AG04449 (cell line): ENCODE measurements around the gene OSR1.
"Not testable (repeated sequence)": the region's sequence is repeated elsewhere in the genome, so short reads cannot be mapped to it uniquely, and the experiment has no call there.

ENCODE experiments used
- CTCF ChIA-PET: fragments of 350-600 bp; formaldehyde crosslinking; extraction: SDS; loops from one replicate; lab custom pipeline; 2021; ENCODE audit warnings: antibody characterized with exemption; lab: Yijun Ruan, JAX
- POLR2A ChIA-PET: fragments of 400-600, 350-600 bp; formaldehyde crosslinking; extraction: SDS; loops from one replicate; lab custom pipeline; 2020; ENCODE audit warnings: antibody characterized with exemption, inconsistent platforms; lab: Yijun Ruan, JAX
- DNase-seq: peaks from one replicate; pipeline ENCODE4 v3.0.0-alpha.2; 2010; ENCODE audit warnings: low read depth, low spot score
- H3K4me3 ChIP-seq: 2 replicates; pipeline ENCODE4 v1.5.1; 2011; ENCODE audit warnings: low read depth, mild to moderate bottlenecking, control low read depth, low read length
- CTCF ChIP-seq: IDR thresholded peaks from one replicate; pipeline ENCODE4 v1.5.1; 2011; ENCODE audit warnings: mild to moderate bottlenecking, moderate library complexity, low read length, control low read depth, inconsistent platforms; ENCODE audit not compliant: insufficient read depth; ENCODE audit errors: missing control alignments

The OSR1 gene

DNA sequence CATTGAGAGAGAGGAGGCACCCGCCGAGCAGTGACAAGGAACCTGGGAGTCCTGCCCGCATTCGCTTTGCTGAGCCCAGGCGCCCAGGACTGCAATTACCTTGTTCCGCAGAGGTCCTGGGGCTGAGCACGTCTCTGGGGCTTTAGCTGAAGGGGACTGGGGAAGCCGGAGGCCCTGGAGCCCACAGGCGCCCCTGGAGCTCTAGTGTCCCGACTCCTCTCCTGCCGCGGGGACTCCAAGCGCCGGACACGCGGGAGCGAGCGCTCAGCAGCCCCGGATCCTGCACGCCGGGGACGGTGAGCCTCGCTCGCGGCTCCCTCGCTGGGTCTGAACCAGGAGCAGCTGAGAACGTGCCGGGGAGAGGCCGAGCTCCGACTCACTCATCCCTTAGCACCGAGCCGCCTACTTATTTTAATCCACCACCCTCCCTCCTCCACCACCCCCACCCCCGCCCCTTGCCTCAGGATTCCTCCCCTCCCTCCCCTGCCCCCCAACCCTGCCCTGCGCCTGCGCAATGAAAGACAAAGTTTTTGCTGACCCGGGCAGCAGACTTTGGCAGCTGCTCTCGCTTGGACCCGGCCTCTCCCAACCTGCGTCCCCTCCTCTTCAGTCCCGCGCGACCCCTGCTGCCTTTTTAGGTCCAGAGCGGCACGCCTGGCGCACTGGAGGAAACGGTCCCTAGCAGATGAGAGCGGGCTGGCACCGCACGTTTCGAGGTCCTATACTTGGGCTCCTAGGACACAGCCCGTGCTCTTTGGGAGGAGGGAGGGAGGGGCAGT lies at the start of gene OSR1:
Gene OSR1 (minus strand): TSS at position 382 of the 779 bp plus-strand sequence. CDS start 4,818 bp downstream, outside the sequence.
- no peak for DNase-seq
- H3K4me3 ChIP-seq = peak within 1 kb of the TSS; percentile 77
- no peak for TF ChIP-seq CTCF
- POLR2A ChIA-PET = interaction anchor here (0.6 to 2.8 kb wide), 15 partner anchors 10 to 922 kb away, joined by 3 to 20 read pairs (median 3); partner anchors contain the start of gene RDH14
- CTCF ChIA-PET = interaction anchor here (0.8 to 5.2 kb wide), 8 partner anchors 11 to 973 kb away, joined by 3 to 35 read pairs (median 4); no protein-coding TSS in a partner anchor

DNA sequence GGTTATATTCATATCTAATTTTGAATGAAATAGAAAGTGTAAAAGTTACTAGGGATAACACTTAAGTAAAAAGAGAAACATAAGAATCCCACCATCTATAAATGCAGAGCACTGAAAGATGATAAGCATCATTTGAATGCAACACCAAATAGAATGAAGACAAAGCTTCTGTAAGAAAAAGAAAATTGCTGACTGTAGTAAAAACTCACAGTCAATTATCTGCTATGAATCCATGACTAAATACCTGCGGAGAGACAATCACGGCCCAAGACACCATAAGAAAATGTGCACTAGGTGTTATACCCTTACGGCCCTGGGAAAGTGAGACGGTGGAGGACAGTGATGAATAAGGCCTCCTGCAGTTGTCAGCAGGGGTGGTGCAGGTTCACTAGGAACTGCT lies 45.4 kb upstream of the OSR1 start:
- ChIA-PET POLR2A (no interaction called here), CTCF (interaction anchor here (1.1 to 1.2 kb wide), 2 partner anchors 24 to 91 kb away, joined by 3 read pairs; no protein-coding TSS in a partner anchor)
- no peak for DNase-seq
- no peak for TF ChIP-seq CTCF
- no peak overlapping the region for H3K4me3 ChIP-seq

DNA sequence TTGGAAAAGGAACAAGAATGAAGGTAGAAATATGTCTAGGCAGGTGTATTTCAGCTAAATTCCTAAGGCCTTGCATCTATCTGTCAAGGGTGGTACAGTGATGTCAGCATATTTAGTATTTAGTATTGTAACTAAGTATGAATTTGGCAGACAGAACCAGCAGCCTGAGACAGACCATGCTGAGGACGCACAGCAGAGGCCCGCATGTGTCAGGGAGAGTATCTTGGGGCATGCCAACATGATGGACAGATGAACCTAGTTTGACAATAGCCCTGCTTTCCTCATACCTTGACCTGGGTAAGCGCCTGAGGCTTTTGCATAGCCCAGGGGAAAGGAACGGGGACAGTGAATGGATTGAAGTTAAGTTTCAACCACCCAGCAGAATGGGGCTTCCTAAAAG lies 33.8 kb upstream of the OSR1 start:
- POLR2A ChIA-PET = no interaction called here

GRCh38 chr2:19389469-19389868 lies 31.0 kb upstream of the OSR1 start:
- DNase-seq, POLR2A ChIA-PET, H3K4me3 ChIP-seq, CTCF ChIA-PET: not testable (repeated sequence)

More for the DNA sequence above, 33.8 kb upstream of the OSR1 start:
- no peak for DNase-seq
- no peak overlapping the region for H3K4me3 ChIP-seq
- CTCF ChIA-PET = no interaction called here
- TF ChIP-seq CTCF = no peak

- DNase-seq = no peak
- TF ChIP-seq CTCF = no peak
- no peak overlapping the region for H3K4me3 ChIP-seq
- CTCF ChIA-PET = interaction anchor here (1.8 kb wide), 1 partner anchor 11 kb away, joined by 12 read pairs; no protein-coding TSS in a partner anchor
- POLR2A ChIA-PET = no interaction called here
Observed at GRCh38 chr2:19380532-19380931, 22.1 kb upstream of the OSR1 start.

DNA sequence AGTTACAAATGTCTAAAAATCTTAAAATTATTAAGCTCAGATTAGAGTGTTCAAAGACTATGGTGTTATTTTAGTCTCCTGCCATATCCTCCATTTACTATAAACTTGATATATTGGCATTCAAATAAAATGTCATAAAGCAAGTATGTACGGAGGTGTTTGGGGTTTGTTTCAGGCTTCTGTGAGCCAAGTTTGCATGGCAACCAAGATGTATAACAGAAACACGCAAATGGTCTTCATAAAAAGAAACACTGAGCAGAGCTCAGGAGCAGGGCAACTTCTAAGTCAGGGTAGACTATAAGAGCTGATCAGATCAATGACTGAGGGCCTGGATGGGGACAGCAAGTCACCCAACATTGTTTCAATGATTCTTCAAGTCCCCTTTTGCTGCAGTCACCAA lies 20.5 kb upstream of the OSR1 start:
- TF ChIP-seq CTCF = no peak
- ChIA-PET CTCF (interaction anchor here (2.4 to 2.6 kb wide), 2 partner anchors 10 to 13 kb away, joined by 6 to 16 read pairs; no protein-coding TSS in a partner anchor), POLR2A (no interaction called here)
- no peak overlapping the region for H3K4me3 ChIP-seq
- DNase-seq = no peak
